ENCODE data around the gene TENM4.

- TF ChIP-seq, protein P1, sequence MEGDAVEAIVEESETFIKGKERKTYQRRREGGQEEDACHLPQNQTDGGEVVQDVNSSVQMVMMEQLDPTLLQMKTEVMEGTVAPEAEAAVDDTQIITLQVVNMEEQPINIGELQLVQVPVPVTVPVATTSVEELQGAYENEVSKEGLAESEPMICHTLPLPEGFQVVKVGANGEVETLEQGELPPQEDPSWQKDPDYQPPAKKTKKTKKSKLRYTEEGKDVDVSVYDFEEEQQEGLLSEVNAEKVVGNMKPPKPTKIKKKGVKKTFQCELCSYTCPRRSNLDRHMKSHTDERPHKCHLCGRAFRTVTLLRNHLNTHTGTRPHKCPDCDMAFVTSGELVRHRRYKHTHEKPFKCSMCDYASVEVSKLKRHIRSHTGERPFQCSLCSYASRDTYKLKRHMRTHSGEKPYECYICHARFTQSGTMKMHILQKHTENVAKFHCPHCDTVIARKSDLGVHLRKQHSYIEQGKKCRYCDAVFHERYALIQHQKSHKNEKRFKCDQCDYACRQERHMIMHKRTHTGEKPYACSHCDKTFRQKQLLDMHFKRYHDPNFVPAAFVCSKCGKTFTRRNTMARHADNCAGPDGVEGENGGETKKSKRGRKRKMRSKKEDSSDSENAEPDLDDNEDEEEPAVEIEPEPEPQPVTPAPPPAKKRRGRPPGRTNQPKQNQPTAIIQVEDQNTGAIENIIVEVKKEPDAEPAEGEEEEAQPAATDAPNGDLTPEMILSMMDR (tag by site-specific recombination; IDR thresholded peaks at IDR 0.05), result no peak
- TF ChIP-seq ZNF776 (tag by site-specific recombination; IDR thresholded peaks at IDR 0.05; ENCODE audit: borderline replicate concordance) (no peak), ZNF274 (IDR thresholded peaks at IDR 0.05; ENCODE audit: low read length) (no peak), ZNF274 (tag by site-specific recombination; IDR thresholded peaks at IDR 0.05; ENCODE audit: borderline replicate concordance) (no peak), ZNF747 (tag by site-specific recombination; IDR thresholded peaks at IDR 0.05) (no peak), ZNF510 (tag by site-specific recombination; IDR thresholded peaks at IDR 0.05; ENCODE audit: insufficient replicate concordance) (no peak), ZNF341 (tag by site-specific recombination; IDR thresholded peaks at IDR 0.05; ENCODE audit: low read depth) (no peak), OSR2 (tag by site-specific recombination; IDR thresholded peaks at IDR 0.05) (no peak), ZSCAN30 (tag by site-specific recombination; IDR thresholded peaks at IDR 0.05) (no peak), ZFP3 (tag by site-specific recombination; IDR thresholded peaks at IDR 0.05; ENCODE audit: low read depth) (no peak), ZBTB11 (tag by site-specific recombination; conservative IDR thresholded peaks at IDR 0.05; ENCODE audit: low read depth) (no peak)
- TF ChIP-seq, protein P2, sequence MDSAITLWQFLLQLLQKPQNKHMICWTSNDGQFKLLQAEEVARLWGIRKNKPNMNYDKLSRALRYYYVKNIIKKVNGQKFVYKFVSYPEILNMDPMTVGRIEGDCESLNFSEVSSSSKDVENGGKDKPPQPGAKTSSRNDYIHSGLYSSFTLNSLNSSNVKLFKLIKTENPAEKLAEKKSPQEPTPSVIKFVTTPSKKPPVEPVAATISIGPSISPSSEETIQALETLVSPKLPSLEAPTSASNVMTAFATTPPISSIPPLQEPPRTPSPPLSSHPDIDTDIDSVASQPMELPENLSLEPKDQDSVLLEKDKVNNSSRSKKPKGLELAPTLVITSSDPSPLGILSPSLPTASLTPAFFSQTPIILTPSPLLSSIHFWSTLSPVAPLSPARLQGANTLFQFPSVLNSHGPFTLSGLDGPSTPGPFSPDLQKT (IDR thresholded peaks at IDR 0.05; ENCODE audit: borderline replicate concordance, low read depth, low read length), result no peak
- TF ChIP-seq, protein P3, sequence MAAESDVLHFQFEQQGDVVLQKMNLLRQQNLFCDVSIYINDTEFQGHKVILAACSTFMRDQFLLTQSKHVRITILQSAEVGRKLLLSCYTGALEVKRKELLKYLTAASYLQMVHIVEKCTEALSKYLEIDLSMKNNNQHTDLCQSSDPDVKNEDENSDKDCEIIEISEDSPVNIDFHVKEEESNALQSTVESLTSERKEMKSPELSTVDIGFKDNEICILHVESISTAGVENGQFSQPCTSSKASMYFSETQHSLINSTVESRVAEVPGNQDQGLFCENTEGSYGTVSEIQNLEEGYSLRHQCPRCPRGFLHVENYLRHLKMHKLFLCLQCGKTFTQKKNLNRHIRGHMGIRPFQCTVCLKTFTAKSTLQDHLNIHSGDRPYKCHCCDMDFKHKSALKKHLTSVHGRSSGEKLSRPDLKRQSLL (tag by site-specific recombination; IDR thresholded peaks at IDR 0.05), result no peak
- TF ChIP-seq, protein P4, sequence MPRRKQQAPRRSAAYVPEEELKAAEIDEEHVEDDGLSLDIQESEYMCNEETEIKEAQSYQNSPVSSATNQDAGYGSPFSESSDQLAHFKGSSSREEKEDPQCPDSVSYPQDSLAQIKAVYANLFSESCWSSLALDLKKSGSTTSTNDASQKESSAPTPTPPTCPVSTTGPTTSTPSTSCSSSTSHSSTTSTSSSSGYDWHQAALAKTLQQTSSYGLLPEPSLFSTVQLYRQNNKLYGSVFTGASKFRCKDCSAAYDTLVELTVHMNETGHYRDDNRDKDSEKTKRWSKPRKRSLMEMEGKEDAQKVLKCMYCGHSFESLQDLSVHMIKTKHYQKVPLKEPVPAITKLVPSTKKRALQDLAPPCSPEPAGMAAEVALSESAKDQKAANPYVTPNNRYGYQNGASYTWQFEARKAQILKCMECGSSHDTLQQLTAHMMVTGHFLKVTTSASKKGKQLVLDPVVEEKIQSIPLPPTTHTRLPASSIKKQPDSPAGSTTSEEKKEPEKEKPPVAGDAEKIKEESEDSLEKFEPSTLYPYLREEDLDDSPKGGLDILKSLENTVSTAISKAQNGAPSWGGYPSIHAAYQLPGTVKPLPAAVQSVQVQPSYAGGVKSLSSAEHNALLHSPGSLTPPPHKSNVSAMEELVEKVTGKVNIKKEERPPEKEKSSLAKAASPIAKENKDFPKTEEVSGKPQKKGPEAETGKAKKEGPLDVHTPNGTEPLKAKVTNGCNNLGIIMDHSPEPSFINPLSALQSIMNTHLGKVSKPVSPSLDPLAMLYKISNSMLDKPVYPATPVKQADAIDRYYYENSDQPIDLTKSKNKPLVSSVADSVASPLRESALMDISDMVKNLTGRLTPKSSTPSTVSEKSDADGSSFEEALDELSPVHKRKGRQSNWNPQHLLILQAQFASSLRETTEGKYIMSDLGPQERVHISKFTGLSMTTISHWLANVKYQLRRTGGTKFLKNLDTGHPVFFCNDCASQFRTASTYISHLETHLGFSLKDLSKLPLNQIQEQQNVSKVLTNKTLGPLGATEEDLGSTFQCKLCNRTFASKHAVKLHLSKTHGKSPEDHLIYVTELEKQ (tag by site-specific recombination; IDR thresholded peaks at IDR 0.05; ENCODE audit: borderline replicate concordance), result no peak
Measured at GRCh38 chr11:78638704-78639380, 802.0 kb downstream of the TENM4 start.
